Astrocyte of the cerebellum (primary cell): ENCODE data around the gene PAFAH1B2.

ENCODE experiments used
- DNase-seq: peaks from one replicate; pipeline ENCODE4 v3.0.0-alpha.2; 2011; ENCODE audit warnings: low read depth
- H3K4me3 ChIP-seq: 2 replicates; pipeline ENCODE4 v1.5.1; 2011; ENCODE audit warnings: mild to moderate bottlenecking, low read depth, low read length, moderate library complexity
- CTCF ChIP-seq: IDR thresholded peaks from 2 replicates; pipeline ENCODE4 v1.5.1; 2012; ENCODE audit warnings: low read length, low read depth, moderate library complexity, mild to moderate bottlenecking; ENCODE audit errors: missing control alignments
- in situ Hi-C: cut with HindIII; loops from 2 replicates; pipeline ENCODE4 v1.10.0; 2017; ENCODE audit warnings: low sequenced_read_pairs

PAFAH1B2 gene

GRCh38 chr11:117223741-117224689, 79.9 kb downstream of the PAFAH1B2 start:
- no peak overlapping the region for H3K4me3 ChIP-seq
- no peak for TF ChIP-seq CTCF
- no peak for DNase-seq
- in situ Hi-C loops, result no loop called here

- TF ChIP-seq CTCF, result no peak
- in situ Hi-C loops, result no loop called here
- H3K4me3 ChIP-seq, result no peak overlapping the region
- DNase-seq, result no peak
These were observed 81.6 kb downstream of the PAFAH1B2 start for GRCh38 chr11:117225553-117226170.
